Lower lobe of right lung (tissue), 2 donors: Measurements from ENCODE around the gene MCF2L. TPM values are rescaled to one million over a fixed set of nuclear protein-coding genes. Genes with fewer than 3 reads are reported as not detected.

ENCODE experiments used
- ATAC-seq, 2 donors: fragments of 200-7000 bp; cut with Tn5 transposase; one replicate each; pipeline ENCODE4 v1.9.1; 2020 to 2022; ENCODE audit warnings: mild to moderate bottlenecking in 2 of 2, moderate library complexity in 2 of 2
- DNase-seq: peaks from one replicate; pipeline ENCODE4 v3.0.0-alpha.2; 2020
- H3K27ac ChIP-seq: fragments of 200-600 bp; one replicate; pipeline ENCODE4 v1.8.0; 2022
- H3K27me3 ChIP-seq: fragments of 200-600 bp; one replicate; pipeline ENCODE4 v1.8.0; 2022; ENCODE audit warnings: low read depth
- H3K36me3 ChIP-seq: fragments of 200-600 bp; one replicate; pipeline ENCODE4 v1.8.0; 2022; ENCODE audit warnings: mild to moderate bottlenecking
- H3K4me1 ChIP-seq: fragments of 200-600 bp; one replicate; pipeline ENCODE4 v1.8.0; 2022
- H3K4me3 ChIP-seq: fragments of 200-600 bp; one replicate; pipeline ENCODE4 v1.8.0; 2022; ENCODE audit warnings: mild to moderate bottlenecking
- H3K9me3 ChIP-seq: fragments of 200-600 bp; one replicate; pipeline ENCODE4 v1.8.0; 2022
- CTCF ChIP-seq: fragments of 200-600 bp; IDR thresholded peaks from one replicate; pipeline ENCODE4 v1.8.0; 2022; ENCODE audit warnings: antibody characterized with exemption, mild to moderate bottlenecking
- intact Hi-C: fragments of 100-400 bp; cut with DNase I; formaldehyde crosslinking; loops from one replicate; pipeline ENCODE4 v1.11.0; 2022
- total RNA-seq: library from RNA; stranded (reverse); fragmentation: NEBNext Ultra II Directional; extraction: Animal tissue kit (Norgen Biotek cat#: 25700); gene quantifications from one replicate; pipeline ENCODE4 v1.2.1, GENCODE V29; 2021
- donor health status: DM: no; HTN: yes; CAD: no; lungs with severe emphysema.

Gene MCF2L
- total RNA-seq, 1 donor from 2014 or later: 42.4 TPM

GRCh38 chr13:113126265-113127150 is 157.5 kb downstream of the MCF2L start:
- H3K27ac ChIP-seq: no peak overlapping the region
- peaks cover 14% of the 10 kb centered on the region for H3K27me3 ChIP-seq
- no peak for ATAC-seq
- H3K4me1 ChIP-seq: no peaks in the 10 kb centered on the region
- no peaks in the 10 kb centered on the region for H3K9me3 ChIP-seq
- DNase-seq: no peak
- no peaks in the 10 kb centered on the region for H3K36me3 ChIP-seq
- no peak overlapping the region for H3K4me3 ChIP-seq
- no peak for TF ChIP-seq CTCF
- intact Hi-C loops: no loop called here

- DNase-seq (peak; percentile 41), ATAC-seq (no peak)
These were observed 160.5 kb downstream of the MCF2L start for GRCh38 chr13:113129480-113129879.

GRCh38 chr13:113129921-113130750 is 161.1 kb downstream of the MCF2L start:
- intact Hi-C loops: no loop called here
- Histone ChIP-seq H3K4me1 (no peaks in the 10 kb centered on the region), H3K4me3 (no peak overlapping the region)

More at GRCh38 chr13:113129480-113129879, 160.5 kb downstream of the MCF2L start:
- Histone ChIP-seq H3K9me3 (no peaks in the 10 kb centered on the region), H3K27ac (no peak overlapping the region), H3K27me3 (peaks cover 19% of the 10 kb centered on the region), H3K36me3 (no peaks in the 10 kb centered on the region), H3K4me3 (no peak overlapping the region), H3K4me1 (no peaks in the 10 kb centered on the region)
- no peak for TF ChIP-seq CTCF
- intact Hi-C loops: no loop called here

GRCh38 chr13:113135281-113135760 is 166.3 kb downstream of the MCF2L start:
- Histone ChIP-seq H3K4me1 (no peaks in the 10 kb centered on the region), H3K36me3 (no peaks in the 10 kb centered on the region), H3K27ac (no peak overlapping the region), H3K9me3 (no peaks in the 10 kb centered on the region), H3K27me3 (peaks cover 10% of the 10 kb centered on the region), H3K4me3 (no peak overlapping the region)
- TF ChIP-seq CTCF: no peak
- no peak for ATAC-seq
- intact Hi-C loops: no loop called here
- DNase-seq: no peak

More at GRCh38 chr13:113129921-113130750, 161.1 kb downstream of the MCF2L start:
- Histone ChIP-seq H3K9me3 (no peaks in the 10 kb centered on the region), H3K36me3 (no peaks in the 10 kb centered on the region), H3K27ac (no peak overlapping the region), H3K27me3 (peaks cover 19% of the 10 kb centered on the region)
- peak; percentile 45 for DNase-seq
- ATAC-seq: peak in 1 of 2 donors; percentile 55
- no peak for TF ChIP-seq CTCF

- no peaks in the 10 kb centered on the region for H3K9me3 ChIP-seq
- H3K27ac ChIP-seq: no peak overlapping the region
- DNase-seq (no peak), ATAC-seq (no peak)
- intact Hi-C loops: no loop called here
- H3K36me3 ChIP-seq: no peaks in the 10 kb centered on the region
- no peak for TF ChIP-seq CTCF
- no peak overlapping the region for H3K4me3 ChIP-seq
- H3K27me3 ChIP-seq: no peaks in the 10 kb centered on the region
- no peaks in the 10 kb centered on the region for H3K4me1 ChIP-seq
These were observed 168.8 kb downstream of the MCF2L start for GRCh38 chr13:113137691-113138298.
